ENCODE data around the gene PTPRN2.

Gene PTPRN2

GRCh38 chr7:158252081-158252836 lies 335.4 kb downstream of the PTPRN2 start:
- no peak for TF ChIP-seq CTCF (IDR thresholded peaks at IDR 0.05; ENCODE audit: control insufficient read depth, extremely low read depth, insufficient read depth)
- H3K4me3 ChIP-seq (ENCODE audit: low read depth, low read length), result no peak overlapping the region
- no peak for DNase-seq (ENCODE audit: low read depth)

- no peak for DNase-seq (ENCODE audit: low read depth)
- TF ChIP-seq CTCF (IDR thresholded peaks at IDR 0.05; ENCODE audit: control insufficient read depth, extremely low read depth, insufficient read depth), result no peak
- H3K4me3 ChIP-seq (ENCODE audit: low read depth, low read length), result no peak overlapping the region
These were observed 336.3 kb downstream of the PTPRN2 start for GRCh38 chr7:158251061-158251965.

GRCh38 chr7:158249692-158250091 lies 337.9 kb downstream of the PTPRN2 start:
- no peak overlapping the region for H3K4me3 ChIP-seq (ENCODE audit: low read depth, low read length)
- no peak for TF ChIP-seq CTCF (IDR thresholded peaks at IDR 0.05; ENCODE audit: control insufficient read depth, extremely low read depth, insufficient read depth)
- DNase-seq (ENCODE audit: low read depth), result no peak

- no peak for TF ChIP-seq CTCF (IDR thresholded peaks at IDR 0.05; ENCODE audit: control insufficient read depth, extremely low read depth, insufficient read depth)
- H3K4me3 ChIP-seq (ENCODE audit: low read depth, low read length), result no peak overlapping the region
- DNase-seq (ENCODE audit: low read depth), result no peak
These were observed 338.8 kb downstream of the PTPRN2 start for GRCh38 chr7:158248816-158249215.

GRCh38 chr7:158247758-158248487 lies 339.7 kb downstream of the PTPRN2 start:
- TF ChIP-seq CTCF (IDR thresholded peaks at IDR 0.05; ENCODE audit: control insufficient read depth, extremely low read depth, insufficient read depth), result no peak
- no peak overlapping the region for H3K4me3 ChIP-seq (ENCODE audit: low read depth, low read length)
- DNase-seq (ENCODE audit: low read depth), result no peak

- DNase-seq (ENCODE audit: low read depth), result no peak
- no peak for TF ChIP-seq CTCF (IDR thresholded peaks at IDR 0.05; ENCODE audit: control insufficient read depth, extremely low read depth, insufficient read depth)
- H3K4me3 ChIP-seq (ENCODE audit: low read depth, low read length), result no peak overlapping the region
These were observed 340.5 kb downstream of the PTPRN2 start for GRCh38 chr7:158246960-158247673.

Measured in LNCaP clone FGC (cell line).